NCI-H128 (cell line): ENCODE data around the gene MARCHF3.
"Not testable (repeated sequence)": the region's sequence is repeated elsewhere in the genome, so short reads cannot be mapped to it uniquely, and the experiment has no call there.

Experiments used
- DNase-seq: peaks from one replicate; lab custom pipeline; 2025; ENCODE audit not compliant: unreplicated experiment; lab: John Stamatoyannopoulos, UW

The MARCHF3 gene

DNA sequence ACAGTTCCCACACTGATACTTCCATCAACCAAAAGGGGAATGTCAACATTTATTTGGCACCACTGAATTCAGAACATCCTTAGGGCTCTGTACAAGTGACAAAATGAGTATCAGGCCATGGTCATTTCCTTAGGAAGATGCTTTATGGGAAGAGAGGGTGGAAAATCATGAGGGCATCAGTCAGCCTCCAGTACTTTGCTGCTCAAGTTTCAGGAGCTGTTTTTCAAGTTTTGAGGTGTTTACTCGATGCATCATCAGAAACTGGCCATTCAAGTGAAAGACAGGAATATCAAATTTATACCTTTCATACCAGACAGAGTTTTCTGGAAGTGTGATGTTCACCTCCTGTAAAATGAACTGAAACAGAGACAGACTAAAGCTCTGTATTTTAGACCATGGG lies 21.2 kb upstream of the MARCHF3 start:
- DNase-seq, result no peak

DNA sequence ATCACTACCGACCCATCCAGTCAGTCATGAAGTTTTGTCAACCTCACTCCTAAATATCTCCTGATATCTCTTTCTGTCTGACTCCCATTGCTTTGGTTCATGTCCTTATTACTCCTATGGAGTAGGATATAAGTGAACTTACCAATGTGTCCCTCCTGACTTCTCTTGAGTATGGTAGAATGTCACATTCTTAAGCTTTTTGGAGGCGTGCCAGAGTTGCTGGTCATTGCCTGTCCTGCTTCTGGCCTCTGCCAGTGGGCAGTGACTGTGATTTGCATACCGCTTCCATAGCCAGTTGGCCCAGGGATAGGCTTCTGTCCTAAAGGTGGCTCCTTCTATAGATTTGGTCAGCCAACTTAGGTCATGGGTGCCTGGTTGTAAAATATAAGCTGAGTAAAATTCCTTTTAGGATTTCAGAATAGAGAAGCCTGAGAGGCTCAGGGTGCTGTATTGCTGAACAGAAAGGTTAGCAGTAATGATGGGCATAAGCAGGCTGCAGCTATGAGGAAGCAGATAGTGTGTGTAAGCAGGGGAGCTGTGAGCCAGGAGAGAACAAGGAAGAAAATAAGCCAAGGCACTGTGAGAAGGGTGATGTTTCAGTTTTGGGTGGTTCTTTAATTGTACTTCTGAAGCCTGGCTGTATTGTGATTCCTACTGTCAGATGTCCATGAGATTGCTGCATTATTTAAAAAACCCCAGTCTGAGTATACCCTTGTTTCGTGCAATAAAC lies 16.1 kb upstream of the MARCHF3 start:
- no peak for DNase-seq

DNA sequence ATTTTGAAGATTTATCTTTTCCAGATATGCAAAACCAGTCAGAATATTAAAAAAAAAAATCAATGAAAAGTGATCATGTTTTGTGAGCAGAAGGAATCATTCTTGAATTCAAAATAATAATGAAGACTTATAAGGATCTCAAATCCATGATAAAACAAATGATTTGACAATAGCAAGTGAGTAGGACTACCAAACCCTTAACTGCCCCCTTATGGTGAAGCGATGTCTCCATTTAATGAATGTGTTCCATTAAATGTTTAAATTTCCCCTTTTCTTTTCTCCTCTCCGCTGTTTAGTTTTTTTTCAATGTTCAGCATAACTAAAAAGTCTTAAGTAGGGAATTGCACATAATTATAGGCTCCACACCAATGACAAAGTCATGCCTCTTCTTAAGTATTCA lies 12.2 kb upstream of the MARCHF3 start:
- DNase-seq, result no peak

DNA sequence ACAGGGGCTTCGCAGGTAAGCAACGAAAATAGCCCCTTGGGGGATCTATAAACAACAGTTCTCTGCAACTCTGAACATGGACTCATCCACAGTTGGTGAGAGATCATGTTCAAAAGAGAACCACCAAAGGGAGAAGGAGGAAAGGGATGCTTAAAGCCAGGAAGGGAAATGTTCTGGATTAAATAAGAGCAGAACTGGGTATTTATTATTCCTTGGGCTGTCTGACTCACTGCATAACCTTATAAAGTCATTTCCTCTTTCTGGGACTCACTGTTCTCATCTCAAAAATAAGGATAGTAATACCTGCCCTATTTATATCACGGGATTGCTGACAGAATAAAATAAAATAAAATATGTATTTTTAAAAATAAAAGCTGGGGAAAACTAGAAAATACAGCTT lies 11.2 kb upstream of the MARCHF3 start:
- no peak for DNase-seq

GRCh38 chr5:127040796-127041520 lies 10.6 kb upstream of the MARCHF3 start:
- peak; percentile 66 for DNase-seq

DNA sequence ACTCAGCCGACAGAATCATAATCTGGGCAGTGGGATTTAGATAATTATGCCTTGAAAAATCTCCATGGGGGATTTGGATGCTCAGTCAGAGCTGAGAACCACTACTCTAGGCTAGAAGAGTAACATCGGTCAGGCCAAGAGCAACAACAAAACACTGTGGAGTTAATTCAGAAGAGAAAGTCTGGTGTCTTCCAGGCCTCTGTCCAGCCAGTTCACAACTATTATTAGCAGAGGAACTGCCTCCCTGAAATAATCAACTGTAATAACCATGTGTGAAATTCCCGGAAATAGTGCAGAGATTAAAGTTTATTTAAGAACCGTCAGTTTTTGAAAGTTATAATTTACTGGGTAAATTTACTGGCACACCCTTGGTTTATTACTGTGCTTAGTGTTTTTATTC lies 8.2 kb upstream of the MARCHF3 start:
- DNase-seq, result no peak

GRCh38 chr5:127031863-127032232 lies 1.5 kb upstream of the MARCHF3 start:
- no peak for DNase-seq

- no peak for DNase-seq
Observed at GRCh38 chr5:127031147-127031862, 947 bp upstream of the MARCHF3 start.

DNA sequence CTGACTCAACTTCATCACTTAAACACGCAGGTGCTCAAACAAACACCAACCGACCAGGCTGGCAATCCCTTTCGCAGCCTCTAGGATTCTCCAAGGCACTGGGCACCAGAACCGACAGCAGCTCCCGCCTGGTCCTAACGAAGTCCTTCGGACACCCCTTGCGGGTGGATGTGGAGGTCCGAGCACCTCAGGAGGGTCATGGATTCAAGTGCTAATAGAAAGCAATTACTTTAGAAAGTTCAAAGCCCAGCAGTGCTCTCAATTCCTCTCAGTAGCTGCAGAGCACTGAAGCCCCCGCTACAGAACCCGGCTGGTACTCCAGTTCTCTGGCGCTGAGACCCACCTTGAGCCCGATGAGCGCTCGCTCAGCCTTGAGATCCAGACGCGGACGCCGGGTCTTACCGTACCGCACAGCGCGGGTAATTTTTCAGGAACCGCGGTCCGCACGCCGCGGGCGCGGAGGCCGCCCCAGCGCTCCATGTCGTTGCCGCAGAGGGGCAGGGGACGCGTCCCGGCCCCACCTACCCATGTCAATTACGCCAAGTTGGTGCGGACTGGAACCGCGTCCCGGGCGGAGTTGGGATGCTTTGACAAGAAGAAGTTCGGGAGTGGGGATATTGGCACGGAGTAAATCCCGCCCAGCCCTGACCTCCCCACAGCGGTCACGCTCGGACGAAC lies 638 bp downstream of the MARCHF3 start:
- peak; percentile 36 for DNase-seq

DNA sequence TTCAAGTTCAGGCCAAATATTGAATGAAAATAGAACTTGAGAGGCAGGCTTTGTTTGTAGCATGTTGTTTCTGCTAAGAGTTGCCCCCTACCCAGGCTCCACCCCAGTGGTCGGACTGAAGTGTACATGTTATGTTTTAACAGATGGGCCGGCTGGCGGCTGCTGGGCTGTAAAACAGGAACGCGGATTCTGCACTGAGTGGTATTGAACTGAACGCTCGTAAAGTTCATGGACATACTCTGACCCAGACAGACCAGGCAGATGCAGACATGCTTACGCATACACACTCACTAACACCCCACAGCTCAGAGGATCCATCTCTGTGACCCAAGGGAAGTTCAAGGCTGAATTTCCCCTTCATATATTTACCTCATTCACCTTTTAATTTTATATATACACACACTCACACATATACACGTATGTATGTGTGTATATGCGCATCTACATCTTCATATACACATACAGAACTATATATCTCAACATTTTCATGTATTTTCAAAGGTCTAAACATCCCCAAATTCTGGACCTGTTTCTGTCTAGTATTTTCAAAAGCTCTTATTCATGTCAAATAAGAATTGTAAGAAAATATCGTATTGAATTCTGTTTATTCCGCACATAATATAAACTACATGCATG lies 1.4 kb downstream of the MARCHF3 start:
- no peak for DNase-seq

DNA sequence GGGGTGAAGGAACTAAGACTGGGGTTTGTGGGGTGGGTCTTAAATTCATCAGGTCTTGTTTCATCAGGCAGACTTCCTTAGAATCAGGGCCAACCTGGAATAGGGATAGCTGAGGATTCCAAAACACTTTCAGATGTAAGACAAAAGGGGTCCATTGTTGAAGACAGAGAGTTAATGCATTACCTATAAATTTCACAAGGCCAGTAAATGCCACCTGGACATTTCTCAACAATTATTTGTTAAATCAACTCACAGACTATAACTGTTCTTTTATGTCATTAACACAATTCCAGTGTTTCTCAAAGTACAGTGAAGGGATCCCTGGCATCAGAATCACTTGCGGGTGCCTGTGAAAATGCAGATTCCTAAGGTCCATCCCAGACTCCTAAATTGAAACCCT lies 2.8 kb downstream of the MARCHF3 start:
- DNase-seq, result no peak

GRCh38 chr5:127026166-127026565 lies 4.2 kb downstream of the MARCHF3 start:
- no peak for DNase-seq

DNA sequence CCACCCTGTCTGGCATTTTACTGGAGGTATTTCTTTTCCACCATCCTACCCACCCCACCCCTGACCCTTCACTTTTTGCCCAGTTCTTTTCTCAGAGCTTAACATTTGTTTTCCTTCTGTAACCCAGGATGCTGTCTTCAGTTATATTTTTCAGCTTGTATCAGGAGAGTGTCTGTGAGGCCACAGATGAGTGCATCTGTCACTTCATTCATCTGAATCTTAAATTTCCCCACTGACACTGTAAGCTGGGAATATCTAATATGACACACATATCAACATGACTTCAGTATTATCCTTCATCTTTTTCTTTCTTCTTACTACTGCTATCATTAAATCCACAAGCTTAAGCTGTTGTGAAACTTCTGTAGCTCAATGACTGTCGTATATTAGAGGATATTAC lies 4.9 kb downstream of the MARCHF3 start:
- no peak for DNase-seq

DNA sequence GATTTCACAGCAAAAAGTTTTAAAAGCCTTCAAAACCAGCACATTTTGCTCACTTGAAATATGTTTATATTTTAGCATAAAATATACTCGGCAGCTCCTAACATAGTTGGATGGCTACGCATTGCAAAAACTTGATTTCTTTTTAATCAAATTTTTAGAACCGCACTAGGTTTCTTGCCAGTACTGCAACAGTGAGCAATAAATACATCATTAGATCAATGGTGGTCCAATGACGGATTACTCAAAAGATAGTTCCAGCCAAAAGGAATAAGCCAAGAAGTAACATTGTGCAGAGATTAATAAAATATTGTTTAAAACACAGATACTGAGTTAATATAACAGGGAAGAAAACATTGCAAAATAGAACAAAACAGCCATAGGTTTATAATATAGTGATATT lies 5.5 kb downstream of the MARCHF3 start:
- no peak for DNase-seq

GRCh38 chr5:127023552-127024191 lies 6.7 kb downstream of the MARCHF3 start:
- DNase-seq, result not testable (repeated sequence)

DNA sequence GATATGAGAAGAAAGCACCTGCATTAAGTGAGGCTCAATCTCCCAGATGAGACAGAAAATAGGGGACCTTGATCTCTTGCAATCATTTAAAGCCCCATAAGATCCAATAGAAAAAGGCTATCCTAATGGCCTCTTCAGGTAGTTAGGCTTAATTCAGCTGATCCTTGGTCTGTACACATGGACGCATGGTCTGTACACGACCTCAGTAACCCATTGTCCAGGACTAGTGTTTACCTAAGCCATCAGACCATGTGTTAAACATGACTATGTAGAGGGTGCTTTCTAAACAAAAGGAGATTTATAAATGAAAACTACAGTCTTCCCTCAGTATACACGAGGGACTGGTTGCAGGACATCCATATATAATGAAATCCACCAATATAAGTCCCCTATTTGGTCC lies 7.5 kb downstream of the MARCHF3 start:
- no peak for DNase-seq

DNA sequence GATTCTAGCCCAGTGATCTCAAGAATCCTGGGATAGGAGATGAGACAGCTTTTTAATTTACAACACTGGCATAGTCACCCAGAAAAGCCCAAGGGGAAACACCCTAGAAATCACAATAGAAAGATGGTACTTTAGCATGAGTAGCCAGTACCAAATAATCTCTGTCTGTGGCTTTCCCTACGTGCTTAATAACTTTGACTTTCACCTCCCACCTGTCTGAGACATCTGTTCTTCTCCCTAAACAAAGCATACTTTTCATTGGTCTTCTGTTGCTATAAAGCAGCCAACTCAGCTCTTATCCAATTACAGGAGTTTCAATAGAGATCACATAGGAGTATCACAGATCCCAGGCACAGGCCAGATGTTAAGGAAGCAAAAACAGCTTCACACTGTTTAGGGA lies 10.4 kb downstream of the MARCHF3 start:
- DNase-seq, result no peak

GRCh38 chr5:127016722-127017121 lies 13.6 kb downstream of the MARCHF3 start:
- not testable (repeated sequence) for DNase-seq

DNA sequence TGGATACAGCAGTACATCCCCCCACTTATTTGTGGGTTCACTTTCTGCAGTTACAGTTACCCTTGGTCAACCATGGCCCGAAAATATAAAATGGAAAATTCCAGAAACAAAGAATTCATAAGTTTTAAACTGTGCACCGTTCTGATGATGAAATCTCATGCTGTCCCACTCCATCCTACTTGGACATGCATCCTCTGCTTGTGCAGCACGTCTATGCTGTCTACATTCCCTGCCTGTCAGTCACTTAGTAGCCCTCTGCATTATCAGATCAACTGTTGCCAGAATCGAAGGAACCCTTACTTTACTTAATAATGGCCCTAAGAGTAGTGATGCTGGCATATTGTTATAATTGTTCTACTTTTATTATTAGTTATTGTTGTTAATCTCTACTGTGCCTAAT lies 14.6 kb downstream of the MARCHF3 start:
- DNase-seq, result no peak

GRCh38 chr5:127014573-127014972 lies 15.8 kb downstream of the MARCHF3 start:
- DNase-seq, result no peak

GRCh38 chr5:127013407-127013806 lies 17.0 kb downstream of the MARCHF3 start:
- DNase-seq, result no peak
